Bronchial epithelial cell (primary cell): Measurements from ENCODE around the gene CDK8. TPM values are rescaled to one million over a fixed set of nuclear protein-coding genes. Genes with fewer than 3 reads are reported as not detected.

Experiments used
- DNase-seq: peaks from one replicate; pipeline ENCODE4 v3.0.0-alpha.2; 2010; ENCODE audit warnings: low read depth
- FAIRE-seq: peaks from 2 replicates; lab custom pipeline; 2011; peaks lifted over from hg19 to GRCh38; lab: Jason Lieb, UNC
- H3K27me3 ChIP-seq: 2 replicates; pipeline ENCODE4 v1.5.1; 2011; ENCODE audit warnings: low read length; ENCODE audit not compliant: control insufficient read depth, insufficient read depth
- H3K36me3 ChIP-seq: 2 replicates; pipeline ENCODE4 v1.5.1; 2011; ENCODE audit warnings: low read length; ENCODE audit not compliant: control insufficient read depth, insufficient read depth
- H3K4me3 ChIP-seq: 2 replicates; pipeline ENCODE4 v1.5.1; 2011; ENCODE audit warnings: mild to moderate bottlenecking, low read depth, low read length, control low read depth
- CTCF ChIP-seq: IDR thresholded peaks from 2 replicates; pipeline ENCODE4 v1.5.1; 2011; ENCODE audit warnings: mild to moderate bottlenecking, moderate library complexity, low read length, control low read depth, inconsistent platforms; ENCODE audit not compliant: insufficient read depth, severe bottlenecking
- total RNA-seq: library from RNA; depleted of rRNA; stranded (reverse); fragments of >200 nt; gene quantifications from 2 replicates; pipeline ENCODE4 v1.2.1, GENCODE V29; 2014

CDK8 gene
- total RNA-seq, 1 donor from 2014 or later = 19.0 TPM

GRCh38 chr13:26386026-26386425 is 132.1 kb downstream of the CDK8 start:
- Histone ChIP-seq H3K36me3 (peaks cover 1% of the 10 kb centered on the region), H3K4me3 (no peak overlapping the region), H3K27me3 (no peaks in the 10 kb centered on the region)
- DNase-seq (peak; percentile 67), FAIRE-seq (no peak)
- no peak for TF ChIP-seq CTCF

GRCh38 chr13:26390203-26390602 is 136.3 kb downstream of the CDK8 start:
- Histone ChIP-seq H3K27me3 (no peaks in the 10 kb centered on the region), H3K36me3 (peaks cover 1% of the 10 kb centered on the region), H3K4me3 (no peak overlapping the region)
- FAIRE-seq (no peak), DNase-seq (no peak)
- TF ChIP-seq CTCF = no peak

- no peak for TF ChIP-seq CTCF
- Histone ChIP-seq H3K4me3 (no peak overlapping the region), H3K27me3 (no peaks in the 10 kb centered on the region), H3K36me3 (peaks cover 4% of the 10 kb centered on the region)
- no peak for FAIRE-seq
- DNase-seq = no peak
Measured at GRCh38 chr13:26400545-26400944, 146.6 kb downstream of the CDK8 start.

DNA sequence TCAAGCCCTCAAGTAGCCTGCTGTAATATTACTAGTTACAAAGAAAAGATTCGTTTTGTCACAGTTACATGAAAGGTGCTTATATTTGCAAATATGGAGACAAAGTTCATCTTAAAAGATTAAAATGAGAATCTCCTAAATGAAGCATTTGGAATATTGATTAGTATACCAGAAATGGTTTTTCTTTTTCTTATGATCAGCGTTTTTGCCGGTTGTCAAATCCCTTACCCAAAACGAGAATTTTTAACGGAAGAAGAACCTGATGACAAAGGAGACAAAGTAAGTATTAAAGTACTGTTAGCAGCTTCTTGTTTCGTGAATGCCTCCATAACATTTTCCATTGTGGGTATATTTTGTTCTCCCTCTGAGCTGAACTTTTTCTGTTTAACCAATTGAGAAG is 147.1 kb downstream of the CDK8 start:
- H3K4me3 ChIP-seq = no peak overlapping the region
- TF ChIP-seq CTCF = no peak
- DNase-seq (no peak), FAIRE-seq (no peak)
- H3K36me3 ChIP-seq = peaks cover 4% of the 10 kb centered on the region
- no peaks in the 10 kb centered on the region for H3K27me3 ChIP-seq

GRCh38 chr13:26401578-26402021 is 147.7 kb downstream of the CDK8 start:
- Histone ChIP-seq H3K36me3 (peaks cover 4% of the 10 kb centered on the region), H3K4me3 (no peak overlapping the region), H3K27me3 (no peaks in the 10 kb centered on the region)
- TF ChIP-seq CTCF = no peak
- DNase-seq (no peak), FAIRE-seq (no peak)

- FAIRE-seq (no peak), DNase-seq (no peak)
- Histone ChIP-seq H3K27me3 (no peaks in the 10 kb centered on the region), H3K36me3 (peaks cover 4% of the 10 kb centered on the region), H3K4me3 (no peak overlapping the region)
- no peak for TF ChIP-seq CTCF
Measured at GRCh38 chr13:26406791-26407190, 152.9 kb downstream of the CDK8 start.
